Adrenal gland (tissue), 12 donors: Measurements from ENCODE around the gene TPK1. TPM values are rescaled to one million over a fixed set of nuclear protein-coding genes. Genes with fewer than 3 reads are reported as not detected.
A peak's percentile ranks its signal among the peaks of the same experiment; 100 is the strongest.

Experiments used
- DNase-seq, 7 donors: peaks; one replicate each; pipeline ENCODE4 v3.0.0-alpha.2; 2019 to 2020
- H3K27ac ChIP-seq, 5 donors: fragments of 200-600 bp; sonication (generic) in 4 of 5; 1 replicate in 3 of 5; 2 replicates in 2 of 5; pipeline versions ENCODE4 v1.5.1 to v1.8.0; 2016 to 2020; ENCODE audit warnings: mild to moderate bottlenecking in 1 of 5
- H3K27me3 ChIP-seq: fragments of 200-600 bp; 2 replicates; pipeline ENCODE4 v1.8.0; 2021
- H3K36me3 ChIP-seq, 2 donors: fragments of 200-600 bp; replicated peaks in 1 of 2; 1 replicate in 1 of 2; 2 replicates in 1 of 2; pipeline versions ENCODE4 v1.5.1 to v1.8.0; 2018 to 2022
- H3K4me1 ChIP-seq, 2 donors: fragments of 200-600 bp; replicated peaks in 1 of 2; 1 replicate in 1 of 2; 2 replicates in 1 of 2; pipeline versions ENCODE4 v1.5.1 to v1.8.0; 2018 to 2021
- H3K4me3 ChIP-seq, 4 donors: fragments of 200-600 bp; sonication (generic) in 3 of 4; one replicate each; pipeline ENCODE4 v1.5.1; 2016 to 2018
- H3K9me3 ChIP-seq, 3 donors: fragments of 200-600 bp; sonication (generic) in 1 of 3; replicated peaks in 1 of 3; 1 replicate in 2 of 3; 2 replicates in 1 of 3; pipeline versions ENCODE4 v1.5.1 to v1.8.0; 2016 to 2021
- POLR2A ChIP-seq, 2 donors: fragments of 450-650 bp; IDR thresholded peaks; one replicate each; pipeline ENCODE4 v1.6.1; 2017; ENCODE audit warnings: antibody characterized with exemption in 2 of 2, mild to moderate bottlenecking in 2 of 2, moderate library complexity in 1 of 2
- WGBS, 4 donors: extraction: QIAGEN DNeasy Blood & Tissue Kit in 2 of 4; methylation state at CpG; one replicate each; pipeline versions ENCODE4 v1.1.5 to v1.1.7; 2013 to 2017; 5-methylcytosine and 5-hydroxymethylcytosine counted together
- intact Hi-C, 2 donors: fragments of 100-400 bp; cut with DNase I; formaldehyde crosslinking; loops; one replicate each; pipeline versions ENCODE4 v1.14.1 to v1.15.0; 2022 to 2023
- polyA plus RNA-seq, 3 donors: library from polyadenylated mRNA; stranded (reverse); fragments of 200-250 nt in 2 of 3; fragments of 350-450 nt in 1 of 3; fragmentation: Illumina TruSeq in 1 of 3; extraction: RNeasy Lipid Tissue Mini Kit (QIAGEN cat#74804) in 1 of 3; gene quantifications; one replicate each; pipeline ENCODE4 v1.2.3, GENCODE V29; 2013 to 2014
- total RNA-seq, 9 donors: library from RNA; depleted of rRNA in 4 of 9; stranded (reverse); fragments of >200 nt in 4 of 9; fragments of 120-200 nt in 1 of 9; fragmentation: NEBNext Ultra II Directional in 1 of 9; extraction: Animal tissue kit (Norgen Biotek cat#: 25700) in 1 of 9; gene quantifications; one replicate each; pipeline versions ENCODE4 v1.1.0 to v1.2.4, GENCODE V29; 2013 to 2023
- TF ChIP-seq, protein P1 (sequence below), 6 experiments: fragments of 450-650 bp in 4 of 6; fragments of 200-600 bp in 2 of 6; sonication (generic) in 1 of 6; IDR thresholded peaks; 1 replicate in 5 of 6; 2 replicates in 1 of 6; pipeline versions ENCODE4 v1.5.1 to v1.8.0; 2016 to 2021; ENCODE audit warnings: antibody characterized with exemption in 6 of 6, mild to moderate bottlenecking in 2 of 6, moderate library complexity in 1 of 6
- donor health status: healthy with polysubstance abuse.
- donor health status: Bipolar disorder and iron deficiency.
- donor health status: DM: yes; HTN: yes; CAD: no.
- donor health status: DM: no; HTN: no; CAD: no.
- donor health status: DM: no; HTN: no; CAD: no.
- donor health status: DM: yes; HTN: yes; CAD: no.

The TPK1 gene
- total and polyA plus RNA-seq, 12 donors: 3.7 to 10.6 (median 9.6) TPM

DNA sequence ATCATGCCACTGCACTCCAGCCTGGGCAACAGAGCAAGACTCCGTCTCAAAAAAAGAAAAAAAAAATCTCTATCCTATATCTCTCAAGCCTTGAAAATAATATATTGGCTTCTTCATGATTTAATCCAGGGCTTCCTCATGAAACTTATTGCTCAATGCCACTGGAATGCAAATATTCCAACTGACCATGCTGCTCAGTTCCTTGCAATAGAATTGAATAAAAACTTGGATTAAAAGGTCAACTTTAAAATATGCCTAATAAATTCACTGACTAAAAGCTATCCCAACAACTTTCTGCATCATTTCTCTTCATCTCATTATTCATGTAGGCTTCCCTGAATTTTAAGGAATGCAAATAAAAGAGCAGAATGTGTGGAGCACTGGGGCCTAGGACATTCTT lies 390.3 kb downstream of the TPK1 start:
- intact Hi-C loops: no loop called here
- WGBS, 4 donors: 60 to 82% (median 69%) methylated on average over 1 of the region's 1 CpG
- Histone ChIP-seq H3K4me1 (no peaks in the 10 kb centered on the region), H3K9me3 (no peaks in the 10 kb centered on the region), H3K36me3 (no peaks in the 10 kb centered on the region), H3K27me3 (no peaks in the 10 kb centered on the region), H3K4me3 (no peak overlapping the region), H3K27ac (no peak overlapping the region)
- no peak for DNase-seq
- TF ChIP-seq, protein P1, sequence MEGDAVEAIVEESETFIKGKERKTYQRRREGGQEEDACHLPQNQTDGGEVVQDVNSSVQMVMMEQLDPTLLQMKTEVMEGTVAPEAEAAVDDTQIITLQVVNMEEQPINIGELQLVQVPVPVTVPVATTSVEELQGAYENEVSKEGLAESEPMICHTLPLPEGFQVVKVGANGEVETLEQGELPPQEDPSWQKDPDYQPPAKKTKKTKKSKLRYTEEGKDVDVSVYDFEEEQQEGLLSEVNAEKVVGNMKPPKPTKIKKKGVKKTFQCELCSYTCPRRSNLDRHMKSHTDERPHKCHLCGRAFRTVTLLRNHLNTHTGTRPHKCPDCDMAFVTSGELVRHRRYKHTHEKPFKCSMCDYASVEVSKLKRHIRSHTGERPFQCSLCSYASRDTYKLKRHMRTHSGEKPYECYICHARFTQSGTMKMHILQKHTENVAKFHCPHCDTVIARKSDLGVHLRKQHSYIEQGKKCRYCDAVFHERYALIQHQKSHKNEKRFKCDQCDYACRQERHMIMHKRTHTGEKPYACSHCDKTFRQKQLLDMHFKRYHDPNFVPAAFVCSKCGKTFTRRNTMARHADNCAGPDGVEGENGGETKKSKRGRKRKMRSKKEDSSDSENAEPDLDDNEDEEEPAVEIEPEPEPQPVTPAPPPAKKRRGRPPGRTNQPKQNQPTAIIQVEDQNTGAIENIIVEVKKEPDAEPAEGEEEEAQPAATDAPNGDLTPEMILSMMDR (IDR thresholded peaks at IDR 0.05): no peak
- TF ChIP-seq POLR2A (IDR thresholded peaks at IDR 0.05): no peak

DNA sequence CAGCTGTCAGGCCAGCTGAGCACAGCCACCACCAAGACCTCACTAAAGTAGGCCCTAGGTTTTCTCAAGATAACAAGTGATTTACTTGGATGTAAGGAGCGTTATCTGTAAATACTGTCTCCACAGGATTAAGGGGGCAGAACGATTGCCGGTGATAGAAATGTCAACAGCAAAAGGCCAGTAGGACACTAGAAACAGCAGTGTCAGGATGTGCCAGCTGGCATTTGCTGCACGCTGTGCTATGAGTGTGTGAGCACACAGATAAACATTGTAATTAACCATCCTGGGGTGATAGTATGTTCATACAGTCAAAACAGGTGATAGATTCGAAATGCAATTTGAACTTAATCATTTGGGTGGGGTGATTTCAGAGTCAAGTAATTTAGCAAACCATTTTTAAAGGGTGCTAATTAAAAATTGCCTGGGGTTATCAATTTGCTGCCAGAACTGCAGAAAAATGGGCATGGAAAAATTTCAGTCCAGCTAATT lies 396.1 kb downstream of the TPK1 start:
- DNase-seq: no peak
- TF ChIP-seq, protein P1 (IDR thresholded peaks at IDR 0.05): no peak
- TF ChIP-seq POLR2A (IDR thresholded peaks at IDR 0.05): no peak
- intact Hi-C loops: no loop called here
- Histone ChIP-seq H3K4me1 (no peaks in the 10 kb centered on the region), H3K9me3 (no peaks in the 10 kb centered on the region), H3K4me3 (no peak overlapping the region), H3K27me3 (no peaks in the 10 kb centered on the region), H3K27ac (no peak overlapping the region), H3K36me3 (no peaks in the 10 kb centered on the region)
- WGBS, 4 donors: 50 to 63% (median 54%) methylated on average over 5 of the region's 5 CpGs

DNA sequence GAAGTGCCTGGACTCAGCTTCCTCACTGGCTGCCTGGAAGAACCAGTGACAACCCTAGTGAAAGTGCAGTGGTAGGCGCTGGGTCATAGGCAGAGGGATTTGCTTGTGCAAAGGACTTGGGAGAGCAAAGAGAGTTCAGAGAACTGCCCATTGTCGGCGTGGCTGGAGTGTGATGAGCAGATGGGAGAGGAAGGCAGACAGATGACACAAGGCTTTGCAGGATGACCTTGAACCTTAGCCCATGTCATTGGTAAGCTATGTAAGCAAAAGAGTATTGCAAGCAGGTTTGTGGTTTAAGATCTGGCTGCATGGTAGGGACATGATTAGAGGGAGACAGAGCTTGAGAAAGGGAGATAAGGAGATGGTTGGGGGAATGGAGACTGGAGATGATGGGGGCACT lies 397.1 kb downstream of the TPK1 start:
- H3K36me3 ChIP-seq: no peaks in the 10 kb centered on the region
- intact Hi-C loops: no loop called here
- DNase-seq: no peak
- no peaks in the 10 kb centered on the region for H3K9me3 ChIP-seq
- H3K4me3 ChIP-seq: no peak overlapping the region
- 82 to 88% (median 85%) methylated on average over 3 of the region's 3 CpGs for WGBS, 4 donors
- no peak for TF ChIP-seq POLR2A (IDR thresholded peaks at IDR 0.05)
- TF ChIP-seq, protein P1 (IDR thresholded peaks at IDR 0.05): no peak
- no peak overlapping the region for H3K27ac ChIP-seq
- H3K4me1 ChIP-seq: no peaks in the 10 kb centered on the region
- no peaks in the 10 kb centered on the region for H3K27me3 ChIP-seq

DNA sequence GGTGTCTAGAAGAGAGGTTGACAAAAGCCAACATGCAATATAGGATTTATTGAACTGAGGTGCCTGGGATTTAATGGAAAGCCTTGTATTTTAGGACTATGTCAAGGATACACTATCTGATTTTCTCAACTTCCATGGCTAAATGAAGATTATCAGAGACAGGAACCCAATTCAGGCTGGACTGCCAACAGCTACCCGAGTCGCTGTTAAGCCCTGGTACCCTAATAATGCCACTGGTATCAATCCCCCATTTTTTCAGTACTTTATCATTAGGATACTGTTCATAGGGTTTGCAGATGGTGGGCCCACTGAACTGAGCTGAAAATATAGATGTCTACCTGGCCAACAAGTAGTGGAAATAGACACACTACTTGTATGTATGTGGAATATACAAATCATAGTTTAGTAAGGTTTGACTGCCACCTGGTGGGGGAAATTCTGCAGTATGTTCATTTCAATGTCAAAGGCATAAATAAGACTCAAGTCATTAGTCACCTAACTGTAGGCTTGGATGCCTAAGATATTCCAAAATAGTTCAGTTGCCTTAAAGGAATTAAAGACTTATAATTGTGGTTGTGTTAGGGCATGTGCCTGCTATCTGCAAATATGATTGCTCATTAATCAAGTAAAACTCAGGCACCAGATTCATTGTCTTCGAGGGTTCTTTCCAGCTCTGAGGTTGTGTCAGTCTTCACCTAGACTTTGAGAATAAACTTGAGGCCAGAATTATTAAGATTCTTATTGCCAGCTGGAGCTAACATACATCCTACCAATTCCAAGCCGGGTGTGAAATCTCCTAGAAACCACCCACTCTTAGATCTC lies 398.3 kb downstream of the TPK1 start:
- H3K27ac ChIP-seq: no peak overlapping the region
- TF ChIP-seq, protein P1 (IDR thresholded peaks at IDR 0.05): peak; percentile 28 to 51 (median 44)
- no peak for TF ChIP-seq POLR2A (IDR thresholded peaks at IDR 0.05)
- DNase-seq: peak; percentile 35 to 78 (median 69)
- no peak overlapping the region for H3K4me3 ChIP-seq
- no peaks in the 10 kb centered on the region for H3K4me1 ChIP-seq
- 79 to 80% (median 79%) methylated on average over 4 of the region's 4 CpGs for WGBS, 4 donors
- no peaks in the 10 kb centered on the region for H3K27me3 ChIP-seq
- no peaks in the 10 kb centered on the region for H3K36me3 ChIP-seq
- H3K9me3 ChIP-seq: no peaks in the 10 kb centered on the region
- intact Hi-C loops: no loop called here
